Activated T-helper 1 cell treated with Interleukin-2 at 50 U/mL for 16 hours (primary cell): ENCODE measurements around the gene PRKCH.

ENCODE experiments used
- DNase-seq: peaks from one replicate; pipeline ENCODE4 v3.0.0-alpha.2; 2020; ENCODE audit warnings: low read depth

The PRKCH gene

GRCh38 chr14:61492474-61492873, 171.1 kb downstream of the PRKCH start:
- no peak for DNase-seq

- no peak for DNase-seq
Measured at GRCh38 chr14:61493239-61493638, 171.9 kb downstream of the PRKCH start.

- DNase-seq: no peak
Measured at GRCh38 chr14:61494018-61494417, 172.6 kb downstream of the PRKCH start.

- no peak for DNase-seq
Measured at GRCh38 chr14:61495809-61496208, 174.4 kb downstream of the PRKCH start.

DNA sequence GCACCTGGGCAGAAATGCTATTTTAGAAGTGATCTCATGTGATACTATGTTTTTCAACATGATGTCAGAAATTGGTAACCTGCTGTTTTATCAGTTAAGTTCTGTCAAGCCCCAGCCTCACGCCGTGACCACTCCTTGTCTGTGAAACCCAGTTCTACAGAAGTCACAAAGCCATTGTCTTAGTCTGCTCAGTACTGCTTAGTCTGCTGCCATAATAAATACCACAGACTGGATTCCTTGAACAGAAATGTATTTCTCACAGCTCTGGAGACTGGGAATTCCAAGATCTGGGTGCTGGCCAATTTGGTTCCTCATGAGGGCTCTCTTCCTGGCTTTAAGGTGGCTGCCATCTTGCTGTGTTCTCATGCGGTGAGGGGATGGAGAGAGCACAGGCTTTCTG, 176.9 kb downstream of the PRKCH start:
- no peak for DNase-seq

DNA sequence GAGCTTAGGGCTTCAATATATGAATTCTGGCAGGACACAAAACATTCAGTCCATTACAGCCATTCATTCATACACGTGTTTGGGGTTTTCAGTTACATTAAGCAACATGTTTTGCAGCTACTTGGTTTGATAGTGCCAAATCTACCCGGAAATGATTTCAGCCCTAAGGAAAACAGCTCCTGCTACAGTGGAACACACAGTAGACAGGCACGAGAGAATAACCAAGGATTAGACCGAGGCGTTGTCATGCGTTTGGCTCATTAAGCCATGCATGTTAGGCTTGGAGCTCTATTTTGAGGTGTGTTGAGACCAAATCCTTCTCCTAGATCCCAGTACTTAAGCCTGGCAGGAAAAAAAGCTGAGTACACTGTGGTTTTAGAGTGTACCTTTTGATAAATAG, 177.4 kb downstream of the PRKCH start:
- DNase-seq: no peak

- no peak for DNase-seq
Measured at GRCh38 chr14:61499991-61500390, 178.6 kb downstream of the PRKCH start.

DNA sequence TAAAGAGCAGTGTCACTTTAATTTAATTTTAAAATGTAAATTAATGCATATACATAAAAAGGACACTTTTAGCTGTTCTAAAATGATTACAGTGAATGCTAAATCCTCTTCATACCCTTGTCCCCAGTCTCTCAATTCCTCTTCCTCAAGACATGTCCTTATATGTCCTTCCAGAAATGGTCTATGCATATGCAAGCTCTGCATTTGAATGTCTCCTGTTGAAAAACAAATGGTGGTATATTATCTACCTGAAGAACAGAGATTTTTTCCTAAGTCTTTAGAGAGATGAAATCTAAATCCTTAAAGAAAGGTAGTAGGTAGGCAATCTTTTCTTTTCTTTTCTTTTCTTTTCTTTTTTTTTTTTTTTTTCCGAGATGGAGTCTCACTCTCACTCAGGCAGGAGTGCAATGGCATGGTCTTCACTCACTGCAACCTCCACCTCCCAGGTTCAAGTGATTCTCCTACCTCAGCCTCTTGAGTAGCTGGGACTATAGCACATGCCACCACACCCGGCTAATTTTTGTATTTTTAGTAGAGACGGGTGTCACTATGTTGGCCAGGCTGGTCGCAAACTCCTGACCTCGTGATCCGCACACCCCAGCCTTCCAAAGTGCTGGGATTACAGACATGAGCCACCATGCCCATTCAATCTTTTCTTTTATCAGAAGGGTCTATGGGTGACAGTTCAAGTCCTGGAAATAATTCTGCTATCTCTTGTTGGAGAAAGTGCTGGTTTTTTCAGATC, 180.5 kb downstream of the PRKCH start:
- DNase-seq: no peak

DNA sequence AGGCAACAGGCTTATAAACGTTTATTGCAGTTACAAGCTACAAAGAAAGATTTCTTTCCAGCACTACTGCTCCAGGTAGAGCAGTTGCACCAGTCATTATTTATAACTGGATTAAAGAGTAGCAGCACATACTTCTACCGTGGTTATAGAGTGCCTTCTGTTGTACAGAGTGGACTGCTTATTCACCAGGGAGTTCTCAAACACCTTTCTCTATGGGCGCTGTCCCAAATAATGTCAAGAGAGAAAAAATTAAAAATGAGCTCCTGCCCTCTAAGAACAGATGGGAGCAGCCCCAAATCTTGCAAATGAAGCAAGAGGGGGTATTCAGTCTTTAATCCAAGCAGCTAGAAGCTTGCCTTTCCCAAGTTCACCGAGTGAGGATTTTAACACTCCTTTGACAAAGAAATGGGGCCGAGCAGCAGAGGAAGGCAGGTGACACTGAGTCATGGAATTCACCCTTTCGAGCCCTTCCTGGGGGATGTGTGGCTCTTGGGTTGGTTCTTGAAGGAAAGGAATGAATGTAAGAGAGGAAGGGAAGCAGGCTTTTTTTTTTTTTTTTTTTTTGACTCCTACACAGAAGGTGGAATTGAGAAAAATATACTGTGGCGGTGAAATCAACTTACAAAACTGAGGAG, 181.2 kb downstream of the PRKCH start:
- DNase-seq: no peak

GRCh38 chr14:61503167-61503801, 181.9 kb downstream of the PRKCH start:
- DNase-seq: peak; percentile 31

- no peak for DNase-seq
Measured at GRCh38 chr14:61504901-61505300, 183.5 kb downstream of the PRKCH start.

DNA sequence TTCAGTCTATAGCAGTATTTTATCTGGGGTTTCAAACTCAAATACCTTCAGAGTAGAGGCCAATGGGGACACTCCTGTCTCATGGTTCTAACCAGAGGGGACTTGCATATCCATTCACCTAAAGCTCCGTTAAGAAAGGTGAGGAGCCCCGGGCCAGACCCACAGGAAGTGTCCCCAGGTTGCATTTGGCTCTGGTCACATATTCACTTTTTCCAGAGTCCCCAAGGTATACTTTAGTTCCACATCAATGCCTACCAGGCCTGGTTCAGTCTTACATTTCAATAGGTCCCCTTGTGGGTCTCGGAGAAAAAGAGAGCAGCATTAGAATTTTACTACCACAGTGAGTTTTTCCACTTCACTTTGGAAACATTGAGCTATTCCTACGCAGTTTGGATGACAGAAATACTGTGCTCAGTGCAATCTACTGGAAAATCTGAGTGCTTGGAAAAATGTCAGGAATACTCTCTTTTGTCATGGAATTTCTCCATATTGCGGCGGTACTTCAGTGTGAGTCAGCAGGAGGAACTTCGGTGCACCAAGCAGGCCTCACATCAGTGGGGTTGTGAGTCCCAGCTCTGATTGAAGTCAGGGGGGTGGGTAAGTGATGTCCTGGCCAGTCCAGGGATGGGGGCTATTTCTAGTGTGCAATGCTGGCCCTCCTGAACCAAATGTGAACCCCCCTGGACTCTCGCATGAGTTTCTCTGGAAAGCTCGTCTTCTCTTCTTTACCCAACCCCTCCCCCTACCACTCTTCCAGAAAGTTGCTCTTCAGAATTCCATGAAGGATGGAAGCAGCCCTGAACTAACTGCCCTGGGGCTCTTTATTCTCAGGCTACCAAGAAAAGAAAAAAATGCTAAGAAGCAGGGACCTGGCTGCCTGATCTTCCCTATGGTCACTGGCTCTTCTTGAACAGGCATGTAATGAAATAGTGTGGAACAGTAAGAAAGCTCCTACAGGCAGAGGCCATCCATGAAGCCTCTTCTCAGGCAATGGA, 184.7 kb downstream of the PRKCH start:
- no peak for DNase-seq

DNA sequence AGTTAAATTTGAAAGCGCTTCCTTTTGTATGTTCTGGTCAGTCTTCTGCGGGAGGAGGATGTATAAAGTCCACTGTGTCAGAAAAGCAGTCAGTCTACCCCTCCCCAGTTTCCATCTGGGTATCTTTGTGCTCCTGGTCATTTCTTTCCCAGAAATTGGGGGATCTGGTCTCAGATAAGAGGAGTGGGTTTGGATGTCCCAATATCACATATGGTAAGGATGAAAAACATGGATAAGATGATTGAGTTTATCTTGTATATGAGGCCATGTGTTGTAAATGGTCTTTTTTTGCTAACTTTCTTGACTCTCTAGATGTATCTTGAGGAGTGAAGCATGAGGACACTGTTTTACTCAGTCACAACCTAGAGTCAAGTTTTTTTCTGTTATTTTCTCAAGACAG, 187.1 kb downstream of the PRKCH start:
- DNase-seq: no peak

DNA sequence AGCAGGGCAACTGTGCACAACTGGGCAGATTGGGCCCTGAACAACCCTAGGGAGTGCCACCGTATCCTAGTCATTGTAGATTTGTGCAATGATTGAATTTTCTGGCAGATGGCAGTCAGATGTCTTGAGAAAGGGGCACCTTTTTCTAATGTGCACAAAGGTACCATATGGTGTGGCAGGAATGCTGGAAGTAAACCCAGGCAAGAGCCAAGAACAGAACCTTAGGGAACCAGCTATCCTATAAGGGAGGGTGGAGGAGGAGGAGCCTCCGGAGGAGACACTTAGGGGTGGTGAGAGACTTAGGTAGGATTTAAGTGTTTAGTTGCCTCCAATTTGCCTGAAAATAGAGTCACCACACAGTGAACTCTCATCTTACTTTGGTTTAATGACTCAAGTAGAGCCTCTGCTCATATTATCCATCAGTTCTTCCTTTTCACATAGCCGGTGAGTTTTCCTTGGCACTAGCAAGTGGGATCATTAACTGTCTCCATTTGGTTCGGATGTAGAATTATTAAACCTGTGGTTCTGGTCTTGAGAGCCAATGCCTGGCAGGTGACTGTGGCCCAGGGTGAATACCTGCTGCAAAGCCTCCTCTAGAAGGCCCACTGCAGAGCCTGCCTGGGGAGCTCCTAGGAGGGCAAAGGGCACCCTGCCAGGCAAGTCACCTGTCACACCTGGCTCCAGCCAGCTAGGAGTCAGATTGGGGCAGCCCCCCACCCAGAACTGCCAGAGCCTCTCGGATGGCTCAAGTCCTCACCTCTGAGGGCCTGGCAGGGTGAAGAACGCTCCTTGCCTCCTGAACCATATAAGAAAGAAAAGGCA, 189.6 kb downstream of the PRKCH start:
- no peak for DNase-seq

DNA sequence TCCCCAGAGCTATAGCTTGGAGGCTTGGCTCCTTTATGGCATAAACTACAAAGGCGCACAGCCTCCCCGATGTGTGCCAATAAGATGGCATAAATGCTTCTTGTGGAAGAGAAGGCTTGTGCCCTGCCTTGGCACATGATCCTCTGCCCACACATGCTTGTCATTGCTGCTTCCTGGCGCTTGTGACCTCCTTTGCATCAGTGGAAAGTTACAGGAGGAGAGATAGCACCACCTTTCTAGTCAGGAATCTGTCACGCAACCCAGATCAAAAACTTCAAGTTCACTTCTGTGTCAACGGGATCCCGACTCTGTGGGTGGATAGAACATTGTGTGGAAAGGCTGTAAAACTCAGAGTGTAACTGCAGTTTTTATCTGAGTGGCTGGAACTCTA, 190.2 kb downstream of the PRKCH start:
- no peak for DNase-seq

GRCh38 chr14:61512026-61512834, 190.9 kb downstream of the PRKCH start:
- no peak for DNase-seq

GRCh38 chr14:61513986-61514830, 192.8 kb downstream of the PRKCH start:
- no peak for DNase-seq

GRCh38 chr14:61514927-61515326, 193.5 kb downstream of the PRKCH start:
- DNase-seq: no peak

DNA sequence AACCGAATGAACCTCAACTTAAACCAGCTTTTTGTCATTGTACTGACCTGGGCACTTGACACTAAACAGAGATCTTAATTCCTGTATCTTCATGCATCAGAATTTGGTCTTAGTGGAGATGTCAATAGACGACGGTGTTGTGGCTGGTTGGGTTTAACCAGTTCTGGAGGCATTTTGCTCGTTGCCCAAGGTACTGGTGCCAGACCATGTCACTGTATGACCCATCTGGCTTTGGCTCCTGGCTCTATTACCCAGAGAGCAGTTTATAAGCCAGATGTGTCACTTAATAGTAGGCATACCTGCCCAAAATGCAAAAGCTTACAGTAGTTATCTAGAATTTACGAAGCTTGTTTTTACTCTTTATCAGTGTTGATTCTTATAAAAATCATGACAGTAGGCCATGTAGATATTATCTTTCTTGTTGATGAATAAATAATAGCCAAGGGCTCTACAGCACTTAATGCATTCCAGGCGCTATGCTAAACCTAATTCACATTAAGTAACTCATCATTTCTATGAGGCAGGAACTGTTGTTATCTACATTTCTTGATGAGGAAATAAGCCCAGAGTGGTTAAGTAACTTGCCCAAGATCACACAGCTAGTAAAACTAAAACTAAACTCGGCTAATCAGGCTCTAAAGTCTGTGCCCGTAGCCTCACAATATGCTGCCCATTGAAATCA, 194.2 kb downstream of the PRKCH start:
- DNase-seq: no peak
